K562 (cell line): Measurements from ENCODE around the gene KARS1. TPM values are rescaled to one million over a fixed set of nuclear protein-coding genes. Genes with fewer than 3 reads are reported as not detected.

Experiments used
- ATF1 ChIP-seq, 2 experiments: fragments of 450-650 bp in 1 of 2; IDR thresholded peaks; 2 replicates each; pipeline ENCODE4 v1.6.1; 2016; ENCODE audit warnings: missing compliant biosample characterization in 1 of 2, missing genetic modification characterization in 1 of 2
- CCNT2 ChIP-seq: IDR thresholded peaks from 2 replicates; pipeline ENCODE4 v1.6.1; 2011; ENCODE audit warnings: borderline replicate concordance, low read depth, mild to moderate bottlenecking, moderate library complexity, mixed read lengths, low read length; ENCODE audit not compliant: insufficient read length; ENCODE audit errors: extremely low read depth
- CHD7 ChIP-seq: fragments of 200-600 bp; sonication (generic); IDR thresholded peaks from one replicate; pipeline ENCODE4 v1.6.1; 2012; ENCODE audit warnings: mild to moderate bottlenecking, low read depth, low read length, inconsistent platforms
- NR0B1 ChIP-seq: fragments of 450-650 bp; IDR thresholded peaks from one replicate; pipeline ENCODE4 v1.6.1; 2018; ENCODE audit warnings: mild to moderate bottlenecking, moderate library complexity; ENCODE audit not compliant: partially characterized antibody
- SMARCC2 ChIP-seq: fragments of 450-650 bp; IDR thresholded peaks from 2 replicates; pipeline ENCODE4 v1.6.1; 2017; ENCODE audit warnings: antibody characterized with exemption, moderate library complexity, mild to moderate bottlenecking, low read depth
- SNIP1 ChIP-seq: fragments of 450-650 bp; IDR thresholded peaks from 2 replicates; pipeline ENCODE4 v1.7.1; 2017; ENCODE audit warnings: low read depth, mild to moderate bottlenecking
- SNRNP70 ChIP-seq: fragments of 200-400 bp; formaldehyde crosslinking; optimal IDR thresholded peaks from 2 replicates; pipeline ENCODE3; 2017; ENCODE audit warnings: low read depth, low read length
- XRCC4 ChIP-seq: IDR thresholded peaks from one replicate; pipeline ENCODE4 v1.6.1; 2011; ENCODE audit not compliant: insufficient read depth, insufficient read length; ENCODE audit errors: extremely low read depth
- ZNF224 ChIP-seq: sonication (generic); formaldehyde crosslinking; IDR thresholded peaks from 2 replicates; pipeline ENCODE4 v1.8.0; 2022; ENCODE audit warnings: mild to moderate bottlenecking, missing genetic modification reagents
- ZNF512 ChIP-seq: IDR thresholded peaks from 2 replicates; pipeline ENCODE4 v1.6.1; 2016; ENCODE audit warnings: missing genetic modification characterization, missing compliant biosample characterization
- ZNF586 ChIP-seq: fragments of 450-650 bp; formaldehyde crosslinking; conservative IDR thresholded peaks from 2 replicates; pipeline ENCODE4 v1.4.0; 2020; ENCODE audit warnings: mild to moderate bottlenecking, moderate library complexity
- polyA plus RNA-seq, 8 experiments: library from polyadenylated mRNA; depleted of rRNA in 4 of 8; stranded (reverse) in 5 of 8; unstranded in 3 of 8; fragments of >200 nt; fragmentation: Nextera tagmentation in 2 of 8; fragmentation: Illumina TruSeq in 1 of 8; extraction: Ambion mirVana in 2 of 8; extraction: Trizol in 1 of 8; gene quantifications; 2 replicates each; pipeline versions ENCODE4 v1.2.1 to v1.2.3, GENCODE V29; 2011 to 2014; ENCODE audit warnings: inconsistent platforms in 1 of 8, missing spikeins in 1 of 8
- total RNA-seq, 7 experiments: library from RNA; depleted of rRNA in 6 of 7; stranded (reverse); fragments of >200 nt in 6 of 7; fragmentation: Illumina TruSeq in 2 of 7; extraction: Trizol in 2 of 7; gene quantifications; 2 replicates each; pipeline versions ENCODE4 v1.2.1 to v1.2.3, GENCODE V29; 2011 to 2021; ENCODE audit warnings: low replicate concordance in 1 of 7

The KARS1 gene
- total and polyA plus RNA-seq, 9 of the 15 experiments (the other 6 are each of a cell fraction or from before 2014, with no cell fraction given), result 223 to 386 (median 304) TPM

GRCh38 chr16:75593825-75594820, 53.3 kb downstream of the KARS1 start (continued):
- TF ChIP-seq CHD7, result no peak
- TF ChIP-seq ATF1 (CRISPR knock-in tag; IDR thresholded peaks at IDR 0.05), result no peak
- peak; percentile 54; the same call in 1 of the 2 replicates for TF ChIP-seq ATF1 (tag; IDR thresholded peaks at IDR 0.05)
- TF ChIP-seq SNIP1, result no peak
- no peak for TF ChIP-seq ZNF586 (CRISPR knock-in tag)
- TF ChIP-seq ZNF512, result no peak
- no peak for TF ChIP-seq SNRNP70
- no peak for TF ChIP-seq XRCC4
- peak; percentile 26 for TF ChIP-seq CCNT2
- 0 out of 2 replicates have a peak, but pooled peaks have one; percentile 22 for TF ChIP-seq SMARCC2
- no peak for TF ChIP-seq NR0B1
- no peak for TF ChIP-seq ZNF224 (CRISPR knock-in tag)
